Hepatocyte (in vitro differentiated cells): Measurements from ENCODE around the gene SLC1A2.

ENCODE experiments used
- CTCF ChIP-seq: fragments of 200-600 bp; sonication (generic); IDR thresholded peaks from 2 replicates; pipeline ENCODE4 v1.5.1; 2016; ENCODE audit warnings: antibody characterized with exemption, mild to moderate bottlenecking; ENCODE audit not compliant: poor library complexity
- EZH2 ChIP-seq: fragments of 200-600 bp; sonication (generic); IDR thresholded peaks from 2 replicates; pipeline ENCODE4 v1.6.1; 2016; ENCODE audit warnings: antibody characterized with exemption, mild to moderate bottlenecking, borderline replicate concordance

GRCh38 chr11:35288309-35288708 lies 131.0 kb downstream of the SLC1A2 start:
- TF ChIP-seq CTCF, result no peak
- TF ChIP-seq EZH2, result no peak
